A549 (cell line): ENCODE measurements around the gene KCNQ1OT1.

Experiments used
- CBX2 ChIP-seq: fragments of 200-600 bp; sonication (generic); IDR thresholded peaks from 2 replicates; pipeline ENCODE4 v1.6.1; 2016; ENCODE audit warnings: low read depth, mild to moderate bottlenecking, borderline replicate concordance
- CEBPB ChIP-seq, 2 experiments: fragments of >200 bp in 1 of 2; sonication (Bioruptor Twin) in 1 of 2; formaldehyde crosslinking in 1 of 2; IDR thresholded peaks; 2 replicates each; pipeline ENCODE4 v1.6.1; 2012 to 2016
- CHD4 ChIP-seq: fragments of 200-600 bp; sonication (generic); IDR thresholded peaks from 2 replicates; pipeline ENCODE4 v1.6.1; 2016; ENCODE audit warnings: antibody characterized with exemption, mild to moderate bottlenecking, borderline replicate concordance
- CTCF ChIP-seq: fragments of >200 bp; sonication (Bioruptor Twin); formaldehyde crosslinking; IDR thresholded peaks from 3 replicates; pipeline ENCODE4 v1.5.1; 2016
- E2F6 ChIP-seq: IDR thresholded peaks from 2 replicates; pipeline ENCODE4 v1.6.1; 2012; ENCODE audit warnings: low read depth, borderline replicate concordance
- JUN ChIP-seq, 2 experiments: fragments of >200 bp; sonication (Bioruptor Twin); formaldehyde crosslinking; IDR thresholded peaks; 2 replicates in 1 of 2; 3 replicates in 1 of 2; pipeline ENCODE4 v1.6.1; 2016 to 2017
- POLR2A ChIP-seq: IDR thresholded peaks from 2 replicates; pipeline ENCODE4 v1.6.1; 2012; ENCODE audit warnings: mild to moderate bottlenecking, low read length
- RCOR1 ChIP-seq: fragments of 150-350 bp; IDR thresholded peaks from 2 replicates; pipeline ENCODE4 v1.6.1; 2014; ENCODE audit warnings: antibody characterized with exemption, low read length, low read depth
- TF ChIP-seq, protein P1 (sequence below): fragments of 200-600 bp; sonication (generic); IDR thresholded peaks from 2 replicates; pipeline ENCODE4 v1.6.1; 2016; ENCODE audit warnings: antibody characterized with exemption, mild to moderate bottlenecking, moderate library complexity
- TF ChIP-seq, protein P2 (sequence below): fragments of 450-650 bp; IDR thresholded peaks from 2 replicates; pipeline ENCODE4 v1.6.1; 2014; ENCODE audit warnings: antibody characterized with exemption

DNA sequence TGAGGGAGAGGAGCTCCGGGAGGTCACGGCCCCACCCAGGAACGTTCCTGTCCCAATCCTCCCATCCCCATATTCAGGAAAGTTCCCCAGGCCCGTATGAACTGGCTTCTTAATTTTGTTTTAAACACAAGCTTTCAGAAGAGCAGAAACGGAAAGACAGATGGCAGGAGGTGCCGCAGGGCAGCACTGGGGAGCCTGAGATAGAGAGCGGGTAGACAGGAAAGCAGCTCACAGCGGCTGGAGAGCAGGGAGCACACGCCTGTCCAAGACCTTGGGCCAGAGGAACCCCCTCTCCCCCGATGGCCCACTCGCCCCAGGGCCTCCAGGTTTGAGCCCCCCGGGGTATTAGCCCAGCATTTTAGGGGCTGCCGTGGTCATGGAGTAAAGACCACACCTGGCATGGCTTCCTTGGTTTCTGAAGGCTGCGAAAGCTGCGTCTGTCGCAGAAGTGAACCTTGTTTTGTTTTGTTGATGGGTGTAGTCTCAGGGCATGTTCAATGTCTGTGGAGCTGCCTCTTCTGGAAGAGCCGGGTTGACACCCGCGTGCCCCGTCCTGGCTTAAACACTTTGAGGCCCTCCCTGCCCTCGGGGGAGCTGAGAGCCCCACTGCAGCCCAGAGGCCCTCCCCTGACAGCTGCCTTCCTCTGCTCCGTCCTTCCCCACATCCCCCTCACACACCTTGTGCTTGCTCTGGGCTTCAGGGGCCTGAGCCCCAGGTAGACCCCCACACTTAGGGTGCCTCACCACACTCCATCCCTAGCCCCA lies 17.9 kb upstream of the KCNQ1OT1 start:
- no peak for TF ChIP-seq CEBPB (IDR thresholded peaks at IDR 0.05)
- TF ChIP-seq CTCF, result no peak
- no peak for TF ChIP-seq JUN (IDR thresholded peaks at IDR 0.05)
- no peak for TF ChIP-seq RCOR1
- TF ChIP-seq, protein P1, sequence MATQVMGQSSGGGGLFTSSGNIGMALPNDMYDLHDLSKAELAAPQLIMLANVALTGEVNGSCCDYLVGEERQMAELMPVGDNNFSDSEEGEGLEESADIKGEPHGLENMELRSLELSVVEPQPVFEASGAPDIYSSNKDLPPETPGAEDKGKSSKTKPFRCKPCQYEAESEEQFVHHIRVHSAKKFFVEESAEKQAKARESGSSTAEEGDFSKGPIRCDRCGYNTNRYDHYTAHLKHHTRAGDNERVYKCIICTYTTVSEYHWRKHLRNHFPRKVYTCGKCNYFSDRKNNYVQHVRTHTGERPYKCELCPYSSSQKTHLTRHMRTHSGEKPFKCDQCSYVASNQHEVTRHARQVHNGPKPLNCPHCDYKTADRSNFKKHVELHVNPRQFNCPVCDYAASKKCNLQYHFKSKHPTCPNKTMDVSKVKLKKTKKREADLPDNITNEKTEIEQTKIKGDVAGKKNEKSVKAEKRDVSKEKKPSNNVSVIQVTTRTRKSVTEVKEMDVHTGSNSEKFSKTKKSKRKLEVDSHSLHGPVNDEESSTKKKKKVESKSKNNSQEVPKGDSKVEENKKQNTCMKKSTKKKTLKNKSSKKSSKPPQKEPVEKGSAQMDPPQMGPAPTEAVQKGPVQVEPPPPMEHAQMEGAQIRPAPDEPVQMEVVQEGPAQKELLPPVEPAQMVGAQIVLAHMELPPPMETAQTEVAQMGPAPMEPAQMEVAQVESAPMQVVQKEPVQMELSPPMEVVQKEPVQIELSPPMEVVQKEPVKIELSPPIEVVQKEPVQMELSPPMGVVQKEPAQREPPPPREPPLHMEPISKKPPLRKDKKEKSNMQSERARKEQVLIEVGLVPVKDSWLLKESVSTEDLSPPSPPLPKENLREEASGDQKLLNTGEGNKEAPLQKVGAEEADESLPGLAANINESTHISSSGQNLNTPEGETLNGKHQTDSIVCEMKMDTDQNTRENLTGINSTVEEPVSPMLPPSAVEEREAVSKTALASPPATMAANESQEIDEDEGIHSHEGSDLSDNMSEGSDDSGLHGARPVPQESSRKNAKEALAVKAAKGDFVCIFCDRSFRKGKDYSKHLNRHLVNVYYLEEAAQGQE, result no peak
- TF ChIP-seq, protein P2, sequence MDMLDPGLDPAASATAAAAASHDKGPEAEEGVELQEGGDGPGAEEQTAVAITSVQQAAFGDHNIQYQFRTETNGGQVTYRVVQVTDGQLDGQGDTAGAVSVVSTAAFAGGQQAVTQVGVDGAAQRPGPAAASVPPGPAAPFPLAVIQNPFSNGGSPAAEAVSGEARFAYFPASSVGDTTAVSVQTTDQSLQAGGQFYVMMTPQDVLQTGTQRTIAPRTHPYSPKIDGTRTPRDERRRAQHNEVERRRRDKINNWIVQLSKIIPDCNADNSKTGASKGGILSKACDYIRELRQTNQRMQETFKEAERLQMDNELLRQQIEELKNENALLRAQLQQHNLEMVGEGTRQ, result no peak
- TF ChIP-seq POLR2A, result no peak
- no peak for TF ChIP-seq CHD4
- TF ChIP-seq CBX2, result no peak
- TF ChIP-seq E2F6, result no peak
